ENCODE data around the gene SLC8B1. TPM values are rescaled to one million over a fixed set of nuclear protein-coding genes. Genes with fewer than 3 reads are reported as not detected.
A peak's percentile ranks its signal among the peaks of the same experiment; 100 is the strongest.

Gene SLC8B1
- total and polyA plus RNA-seq, 9 of the 15 experiments (the other 6 are each of a cell fraction or from before 2014, with no cell fraction given): 0.86 to 34.1 (median 18.5) TPM

- TF ChIP-seq SIN3B (IDR thresholded peaks at IDR 0.05; ENCODE audit: low read depth) (peak; percentile 86), E2F6 (IDR thresholded peaks at IDR 0.05; ENCODE audit: borderline replicate concordance in 1 of 2, extremely low read depth in 1 of 2, insufficient read depth in 1 of 2, insufficient read length in 1 of 2, low read depth in 1 of 2, low read length in 1 of 2, poor library complexity in 1 of 2, severe bottlenecking in 1 of 2) (no peak), HINFP (tag; conservative IDR thresholded peaks at IDR 0.05; ENCODE audit: low read depth) (no peak), HNRNPK (IDR thresholded peaks at IDR 0.05; ENCODE audit: low read depth, low read length, poor library complexity, severe bottlenecking) (no peak), MAFG (tag; conservative IDR thresholded peaks at IDR 0.05) (no peak), DEAF1 (CRISPR knock-in tag; IDR thresholded peaks at IDR 0.05) (no peak), BACH1 (tag; IDR thresholded peaks at IDR 0.05) (no peak), CEBPZ (IDR thresholded peaks at IDR 0.05; ENCODE audit: borderline replicate concordance, low read depth, low read length) (no peak), SIRT6 (IDR thresholded peaks at IDR 0.05; ENCODE audit: low read depth, low read length) (no peak), POLR3G (IDR thresholded peaks at IDR 0.05; ENCODE audit: extremely low read depth, insufficient read length, insufficient replicate concordance) (no peak), E2F4 (CRISPR knock-in tag; IDR thresholded peaks at IDR 0.05; ENCODE audit: low read depth) (peak; percentile 46; the same call in 1 of the 2 replicates), POLR2H (tag; IDR thresholded peaks at IDR 0.05; ENCODE audit: low read depth) (no peak), PML (IDR thresholded peaks at IDR 0.05; ENCODE audit: low read length) (no peak)
Observed at GRCh38 chr12:113358381-113359132, 23.6 kb upstream of the SLC8B1 start, which contains the start of gene PLBD2 (continued).

Data from K562 (cell line).